ENCODE results near the gene MYCBP. TPM values are rescaled to one million over a fixed set of nuclear protein-coding genes. Genes with fewer than 3 reads are reported as not detected.

The MYCBP gene
- total RNA-seq, 4 donors from 2014 or later, result 6.2 to 26.4 (median 14.7) TPM

- no peak for TF ChIP-seq CTCF (IDR thresholded peaks at IDR 0.05; ENCODE audit: low read depth)
These were observed 7.9 kb downstream of the MYCBP start for GRCh38 chr1:38865112-38865715.

- no peak for TF ChIP-seq CTCF (IDR thresholded peaks at IDR 0.05; ENCODE audit: low read depth)
These were observed 12.7 kb downstream of the MYCBP start for GRCh38 chr1:38860454-38860795.

GRCh38 chr1:38859561-38860453, 13.3 kb downstream of the MYCBP start, which contains the start of gene RRAGC:
TSS of gene RRAGC (minus strand) at chr1:38859772. CDS start at chr1:38859646, 126 bp downstream.
- TF ChIP-seq CTCF (IDR thresholded peaks at IDR 0.05; ENCODE audit: low read depth), result no peak

- TF ChIP-seq CTCF (IDR thresholded peaks at IDR 0.05; ENCODE audit: low read depth), result no peak
These were observed 14.2 kb downstream of the MYCBP start for GRCh38 chr1:38858833-38859560.

- no peak for TF ChIP-seq CTCF (IDR thresholded peaks at IDR 0.05; ENCODE audit: low read depth)
These were observed 20.4 kb downstream of the MYCBP start for GRCh38 chr1:38852780-38853179.

- TF ChIP-seq CTCF (IDR thresholded peaks at IDR 0.05; ENCODE audit: low read depth), result no peak
These were observed 25.1 kb downstream of the MYCBP start for GRCh38 chr1:38848071-38848470.

- no peak for TF ChIP-seq CTCF (IDR thresholded peaks at IDR 0.05; ENCODE audit: low read depth)
These were observed 26.9 kb downstream of the MYCBP start for GRCh38 chr1:38846210-38846609.

All from subcutaneous adipose tissue (tissue), 4 donors.